Central memory CD8-positive, alpha-beta T cell (primary cell): Measurements from ENCODE around the gene TAOK2.
A peak's percentile ranks its signal among the peaks of the same experiment; 100 is the strongest.
"Not testable (repeated sequence)": the region's sequence is repeated elsewhere in the genome, so short reads cannot be mapped to it uniquely, and the experiment has no call there.

Experiments
- ATAC-seq: fragments of 150-1000 bp; cut with Tn5 transposase; replicated peaks from 2 replicates; pipeline ENCODE4 v1.10.0; 2022; ENCODE audit warnings: mild to moderate bottlenecking, moderate FRiP score, moderate number of reproducible peaks; ENCODE audit not compliant: poor library complexity, severe bottlenecking; ENCODE audit errors: extremely low read depth
- DNase-seq, 2 donors: peaks; one replicate each; pipeline ENCODE4 v3.0.0; 2021; ENCODE audit warnings: low spot score in 2 of 2
- H3K27ac Mint-ChIP-seq: one replicate; pipeline ENCODE4 v1.8.0; 2022; ENCODE audit warnings: low read depth, mild to moderate bottlenecking, moderate library complexity, mixed read lengths
- H3K27me3 Mint-ChIP-seq: one replicate; pipeline ENCODE4 v1.8.0; 2022; ENCODE audit warnings: mixed read lengths
- H3K36me3 Mint-ChIP-seq: one replicate; pipeline ENCODE4 v1.8.0; 2022; ENCODE audit warnings: mild to moderate bottlenecking, moderate library complexity, mixed read lengths; ENCODE audit not compliant: insufficient read depth
- H3K4me1 Mint-ChIP-seq: one replicate; pipeline ENCODE4 v1.8.0; 2022; ENCODE audit warnings: mixed read lengths
- H3K4me3 Mint-ChIP-seq: one replicate; pipeline ENCODE4 v1.8.0; 2022; ENCODE audit warnings: mild to moderate bottlenecking, moderate library complexity, mixed read lengths
- H3K9me3 Mint-ChIP-seq: one replicate; pipeline ENCODE4 v1.8.0; 2022; ENCODE audit warnings: mixed read lengths

TAOK2 gene

GRCh38 chr16:29973384-29974246, at the start of gene TAOK2:
TSS of gene TAOK2 (plus strand) at chr16:29973868. CDS start at chr16:29977773, 3,905 bp downstream.
- DNase-seq (peak; percentile 85 to 87), ATAC-seq (peak; percentile 81)
- peak within 1 kb of the TSS; percentile 23 for H3K27ac Mint-ChIP-seq
- H3K36me3 Mint-ChIP-seq, result peaks cover 10% of the 10 kb centered on the region
- H3K4me3 Mint-ChIP-seq, result peak within 1 kb of the TSS; percentile 99
- H3K27me3 Mint-ChIP-seq, result no peaks in the 10 kb centered on the region
- peaks cover 46% of the 10 kb centered on the region for H3K4me1 Mint-ChIP-seq
- no peaks in the 10 kb centered on the region for H3K9me3 Mint-ChIP-seq

- DNase-seq (no peak), ATAC-seq (no peak)
- no peaks in the 10 kb centered on the region for H3K9me3 Mint-ChIP-seq
- H3K36me3 Mint-ChIP-seq, result peaks cover 13% of the 10 kb centered on the region
- peak overlapping the region; percentile 91 for H3K4me3 Mint-ChIP-seq
- H3K27me3 Mint-ChIP-seq, result no peaks in the 10 kb centered on the region
- peaks cover 55% of the 10 kb centered on the region for H3K4me1 Mint-ChIP-seq
- peak overlapping the region; percentile 93 for H3K27ac Mint-ChIP-seq
These were observed 48.4 kb upstream of the TAOK2 start for GRCh38 chr16:29925105-29925756.

DNA sequence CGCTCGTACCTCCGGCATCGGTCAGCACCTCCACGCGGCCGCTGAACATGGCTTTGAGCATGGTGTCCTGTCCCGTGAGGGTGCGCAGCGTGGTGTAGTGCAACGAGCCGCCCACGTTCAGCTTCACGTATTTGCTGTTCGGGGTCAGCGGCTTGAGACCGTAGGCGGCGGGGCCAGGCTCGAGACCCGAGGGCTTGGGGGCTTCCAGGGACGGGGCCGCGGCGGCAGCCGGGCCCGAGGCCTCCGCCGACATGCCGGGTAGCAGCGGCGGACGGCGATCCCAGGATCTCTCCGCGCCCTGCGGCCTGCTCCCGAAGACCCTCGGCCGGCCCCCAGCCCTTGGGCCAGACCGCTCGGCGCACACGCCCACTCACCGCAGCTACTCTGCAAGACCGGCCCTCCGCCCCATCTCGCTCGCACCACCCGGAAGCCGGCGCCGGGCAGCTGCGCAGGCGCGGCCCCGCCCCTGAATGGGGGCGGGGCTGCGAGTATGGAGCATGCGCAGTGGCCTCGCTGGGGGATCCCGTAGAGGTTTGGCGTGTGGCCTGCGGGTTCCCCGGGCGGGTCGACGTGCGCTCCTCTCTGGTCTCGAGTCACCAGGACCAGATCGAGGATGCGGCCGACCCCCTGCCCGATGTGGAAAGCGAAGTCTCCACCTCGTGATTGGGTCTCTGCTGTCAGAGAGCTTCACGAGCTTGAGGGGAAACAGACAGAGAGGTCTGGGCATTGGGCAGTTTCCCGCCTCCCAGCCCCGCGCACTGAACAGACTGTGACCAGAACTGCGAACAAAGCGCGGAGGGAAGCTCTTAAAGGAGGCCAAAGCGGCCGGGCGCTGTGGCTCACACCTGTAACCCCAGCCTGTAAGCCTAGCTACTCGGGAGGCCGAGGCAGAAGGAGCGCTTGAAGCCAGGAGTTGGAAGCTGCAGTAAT, 47.6 kb upstream of the TAOK2 start, which contains the start of gene KCTD13:
Gene KCTD13 (minus strand): TSS at position 446 of the 930 bp plus-strand sequence. CDS start 193 bp downstream, at position 253.
- H3K4me1 Mint-ChIP-seq, result peaks cover 47% of the 10 kb centered on the region
- peak; percentile 79 for ATAC-seq

GRCh38 chr16:29926711-29927052, 47.0 kb upstream of the TAOK2 start:
- Mint-ChIP-seq H3K4me3 (peak overlapping the region; percentile 91), H3K9me3 (no peaks in the 10 kb centered on the region), H3K36me3 (peaks cover 4% of the 10 kb centered on the region), H3K27me3 (no peaks in the 10 kb centered on the region), H3K4me1 (peaks cover 43% of the 10 kb centered on the region), H3K27ac (peak overlapping the region; percentile 93)
- DNase-seq (no peak), ATAC-seq (peak; percentile 10)

More for the DNA sequence above, 47.6 kb upstream of the TAOK2 start, which contains the start of gene KCTD13:
- Mint-ChIP-seq H3K27me3 (no peaks in the 10 kb centered on the region), H3K4me3 (peak within 1 kb of the TSS; percentile 91), H3K36me3 (peaks cover 10% of the 10 kb centered on the region), H3K9me3 (no peaks in the 10 kb centered on the region), H3K27ac (peak within 1 kb of the TSS; percentile 93)
- peak; percentile 88 to 93 for DNase-seq

GRCh38 chr16:29927070-29927905, 46.4 kb upstream of the TAOK2 start:
- Mint-ChIP-seq H3K36me3 (peaks cover 4% of the 10 kb centered on the region), H3K9me3 (no peaks in the 10 kb centered on the region), H3K27me3 (no peaks in the 10 kb centered on the region), H3K27ac (peak overlapping the region; percentile 93), H3K4me3 (peak overlapping the region; percentile 91), H3K4me1 (peaks cover 43% of the 10 kb centered on the region)
- ATAC-seq (no peak), DNase-seq (no peak)

DNA sequence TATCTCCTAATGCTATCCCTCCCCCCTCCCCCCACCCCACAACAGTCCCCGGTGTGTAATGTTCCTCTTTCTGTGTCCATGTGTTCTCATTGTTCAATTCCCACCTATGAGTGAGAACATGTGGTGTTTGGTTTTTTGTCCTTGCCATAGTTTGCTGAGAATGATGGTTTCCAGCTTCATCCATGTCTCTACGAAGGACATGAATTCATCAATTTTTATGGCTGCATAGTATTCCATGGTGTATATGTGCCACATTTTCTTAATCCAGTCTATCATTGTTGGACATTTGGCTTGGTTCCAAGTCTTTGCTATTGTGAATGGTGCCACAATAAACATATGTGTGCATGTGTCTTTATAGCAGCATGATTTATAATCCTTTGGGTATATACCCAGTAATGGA, 41.9 kb upstream of the TAOK2 start:
- H3K36me3 Mint-ChIP-seq, H3K4me3 Mint-ChIP-seq, H3K27ac Mint-ChIP-seq, H3K9me3 Mint-ChIP-seq, DNase-seq, ATAC-seq: not testable (repeated sequence)
- Mint-ChIP-seq H3K27me3 (peaks cover 18% of the 10 kb centered on the region), H3K4me1 (peaks cover 11% of the 10 kb centered on the region)

- Mint-ChIP-seq H3K27ac (no peak overlapping the region), H3K36me3 (no peaks in the 10 kb centered on the region), H3K27me3 (peaks cover 44% of the 10 kb centered on the region), H3K4me1 (no peaks in the 10 kb centered on the region), H3K4me3 (no peak overlapping the region), H3K9me3 (no peaks in the 10 kb centered on the region)
- ATAC-seq (no peak), DNase-seq (no peak)
These were observed 33.0 kb upstream of the TAOK2 start for GRCh38 chr16:29940656-29941055.

DNA sequence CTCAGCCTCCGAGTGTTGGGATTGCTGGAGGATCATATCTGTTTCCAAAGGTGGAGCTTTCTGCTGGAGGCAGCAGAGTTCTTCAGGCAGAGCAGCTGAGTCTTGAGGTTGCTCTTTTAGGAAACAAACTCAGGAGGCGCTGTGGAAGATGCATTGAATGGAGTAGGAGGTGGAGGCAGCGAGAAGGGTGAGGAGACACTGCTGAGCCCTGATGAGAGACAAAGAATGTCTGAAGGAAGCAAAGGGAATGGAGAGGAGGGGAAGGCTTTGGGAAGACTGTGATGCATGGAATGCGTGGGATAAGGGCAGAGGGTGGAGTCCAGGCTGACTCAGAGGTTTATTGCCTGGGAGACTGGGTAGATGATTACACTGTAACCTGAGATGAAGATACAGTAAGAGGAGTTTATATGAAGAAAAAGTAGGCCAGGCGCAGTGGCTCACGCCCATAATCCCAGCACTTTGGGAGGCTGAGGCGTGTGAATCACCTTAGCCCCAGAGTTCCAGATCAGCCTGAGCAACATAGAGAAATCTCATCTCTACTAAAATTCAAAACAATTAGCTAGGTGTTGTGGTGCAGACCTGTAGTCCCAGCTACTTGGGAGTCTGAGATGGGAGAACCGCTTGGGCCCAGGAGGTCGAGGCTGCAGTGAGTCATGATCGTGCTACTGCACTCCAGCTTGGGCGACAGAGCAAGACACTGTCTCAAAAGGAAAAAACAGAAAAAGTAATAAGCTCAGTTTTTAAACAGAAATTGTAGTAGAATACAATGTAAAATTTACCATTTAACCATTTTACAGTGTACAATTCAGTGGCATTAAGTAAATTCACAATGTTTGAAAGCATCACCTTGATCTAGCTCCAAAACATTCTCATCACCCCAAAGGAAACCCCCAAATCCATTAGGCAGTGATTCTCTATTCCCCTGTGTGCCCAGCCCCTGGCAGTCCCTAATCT, 29.5 kb upstream of the TAOK2 start:
- H3K36me3 Mint-ChIP-seq, result no peaks in the 10 kb centered on the region
- no peak overlapping the region for H3K27ac Mint-ChIP-seq
- H3K4me1 Mint-ChIP-seq, result no peaks in the 10 kb centered on the region
- no peak overlapping the region for H3K4me3 Mint-ChIP-seq
- H3K27me3 Mint-ChIP-seq, result peaks cover 24% of the 10 kb centered on the region
- ATAC-seq (no peak), DNase-seq (no peak)
- H3K9me3 Mint-ChIP-seq, result no peaks in the 10 kb centered on the region

DNA sequence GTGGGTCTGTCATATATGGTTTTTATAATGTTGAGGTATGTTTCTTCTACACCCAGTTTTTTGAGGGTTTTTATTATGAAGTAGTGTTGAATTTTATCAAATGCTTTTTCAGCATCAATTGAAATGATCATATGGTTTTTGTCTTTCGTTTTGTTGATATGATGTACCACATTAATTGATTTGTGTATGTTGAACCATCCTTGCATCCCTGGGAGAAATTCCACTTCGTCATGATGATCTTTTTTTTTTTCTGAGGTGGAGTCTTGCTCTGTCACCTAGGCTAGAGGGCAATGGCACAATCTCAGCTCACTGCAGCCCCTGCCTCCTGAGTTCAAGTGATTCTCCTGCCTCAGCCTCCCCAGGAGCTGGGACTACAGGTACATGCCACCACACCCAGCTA, 25.8 kb upstream of the TAOK2 start:
- ATAC-seq (no peak), DNase-seq (no peak)
- no peaks in the 10 kb centered on the region for H3K4me1 Mint-ChIP-seq
- no peak overlapping the region for H3K4me3 Mint-ChIP-seq
- H3K27me3 Mint-ChIP-seq, result peaks cover 13% of the 10 kb centered on the region
- H3K36me3 Mint-ChIP-seq, result no peaks in the 10 kb centered on the region
- no peak overlapping the region for H3K27ac Mint-ChIP-seq
- H3K9me3 Mint-ChIP-seq, result no peaks in the 10 kb centered on the region

- Mint-ChIP-seq H3K4me3 (no peak overlapping the region), H3K27me3 (peaks cover 13% of the 10 kb centered on the region), H3K27ac (no peak overlapping the region), H3K9me3 (no peaks in the 10 kb centered on the region), H3K4me1 (no peaks in the 10 kb centered on the region), H3K36me3 (no peaks in the 10 kb centered on the region)
- DNase-seq (no peak), ATAC-seq (no peak)
These were observed 22.7 kb upstream of the TAOK2 start for GRCh38 chr16:29950806-29951461.
